SHP77 (cell line): ENCODE measurements around the gene EHMT1.
A peak's percentile ranks its signal among the peaks of the same experiment; 100 is the strongest.

Experiments used
- DNase-seq, 2 experiments: peaks; one replicate each; lab custom pipeline; 2025; lab: John Stamatoyannopoulos, UW

EHMT1 gene

GRCh38 chr9:137741330-137741729 lies 122.5 kb downstream of the EHMT1 start:
- no peak for DNase-seq

- no peak for DNase-seq
These were observed 123.9 kb downstream of the EHMT1 start for GRCh38 chr9:137742698-137743097.

- DNase-seq, result no peak
These were observed 124.9 kb downstream of the EHMT1 start for GRCh38 chr9:137743695-137744094.

- DNase-seq, result no peak
These were observed 125.9 kb downstream of the EHMT1 start for GRCh38 chr9:137744632-137745183.

- peak; percentile 89 to 96 for DNase-seq
These were observed 126.8 kb downstream of the EHMT1 start for GRCh38 chr9:137745541-137745991.

GRCh38 chr9:137748311-137748710 lies 129.5 kb downstream of the EHMT1 start:
- no peak for DNase-seq

- no peak for DNase-seq
These were observed 129.9 kb downstream of the EHMT1 start for GRCh38 chr9:137748741-137749140.

GRCh38 chr9:137749511-137749910 lies 130.7 kb downstream of the EHMT1 start:
- no peak for DNase-seq

GRCh38 chr9:137750007-137750406 lies 131.2 kb downstream of the EHMT1 start:
- no peak for DNase-seq

GRCh38 chr9:137750566-137750965 lies 131.8 kb downstream of the EHMT1 start:
- DNase-seq, result no peak

GRCh38 chr9:137751616-137752015 lies 132.8 kb downstream of the EHMT1 start:
- DNase-seq, result no peak

- DNase-seq, result no peak
These were observed 133.6 kb downstream of the EHMT1 start for GRCh38 chr9:137752426-137752825.

- no peak for DNase-seq
These were observed 134.5 kb downstream of the EHMT1 start for GRCh38 chr9:137753192-137753765.

- DNase-seq, result no peak
These were observed 136.6 kb downstream of the EHMT1 start for GRCh38 chr9:137755261-137755927.

GRCh38 chr9:137756045-137756744 lies 137.4 kb downstream of the EHMT1 start:
- DNase-seq, result no peak

GRCh38 chr9:137757139-137757538 lies 138.3 kb downstream of the EHMT1 start:
- DNase-seq, result peak in 1 of 2 experiments; percentile 34

GRCh38 chr9:137757613-137758029 lies 138.8 kb downstream of the EHMT1 start:
- DNase-seq, result no peak

GRCh38 chr9:137758067-137758466 lies 139.3 kb downstream of the EHMT1 start:
- DNase-seq, result no peak

- DNase-seq, result no peak
These were observed 140.3 kb downstream of the EHMT1 start for GRCh38 chr9:137759117-137759516.

GRCh38 chr9:137759649-137760321 lies 141.0 kb downstream of the EHMT1 start:
- no peak for DNase-seq

GRCh38 chr9:137760426-137760825 lies 141.6 kb downstream of the EHMT1 start:
- DNase-seq, result no peak

- DNase-seq, result no peak
These were observed 142.2 kb downstream of the EHMT1 start for GRCh38 chr9:137761032-137761431.
